ENCODE measurements around the gene CNPY3.
A peak's percentile ranks its signal among the peaks of the same experiment; 100 is the strongest.

The CNPY3 gene

GRCh38 chr6:42981836-42982235 is 52.6 kb downstream of the CNPY3 start:
- DNase-seq (ENCODE audit: low read depth in 2 of 2): no peak

DNA sequence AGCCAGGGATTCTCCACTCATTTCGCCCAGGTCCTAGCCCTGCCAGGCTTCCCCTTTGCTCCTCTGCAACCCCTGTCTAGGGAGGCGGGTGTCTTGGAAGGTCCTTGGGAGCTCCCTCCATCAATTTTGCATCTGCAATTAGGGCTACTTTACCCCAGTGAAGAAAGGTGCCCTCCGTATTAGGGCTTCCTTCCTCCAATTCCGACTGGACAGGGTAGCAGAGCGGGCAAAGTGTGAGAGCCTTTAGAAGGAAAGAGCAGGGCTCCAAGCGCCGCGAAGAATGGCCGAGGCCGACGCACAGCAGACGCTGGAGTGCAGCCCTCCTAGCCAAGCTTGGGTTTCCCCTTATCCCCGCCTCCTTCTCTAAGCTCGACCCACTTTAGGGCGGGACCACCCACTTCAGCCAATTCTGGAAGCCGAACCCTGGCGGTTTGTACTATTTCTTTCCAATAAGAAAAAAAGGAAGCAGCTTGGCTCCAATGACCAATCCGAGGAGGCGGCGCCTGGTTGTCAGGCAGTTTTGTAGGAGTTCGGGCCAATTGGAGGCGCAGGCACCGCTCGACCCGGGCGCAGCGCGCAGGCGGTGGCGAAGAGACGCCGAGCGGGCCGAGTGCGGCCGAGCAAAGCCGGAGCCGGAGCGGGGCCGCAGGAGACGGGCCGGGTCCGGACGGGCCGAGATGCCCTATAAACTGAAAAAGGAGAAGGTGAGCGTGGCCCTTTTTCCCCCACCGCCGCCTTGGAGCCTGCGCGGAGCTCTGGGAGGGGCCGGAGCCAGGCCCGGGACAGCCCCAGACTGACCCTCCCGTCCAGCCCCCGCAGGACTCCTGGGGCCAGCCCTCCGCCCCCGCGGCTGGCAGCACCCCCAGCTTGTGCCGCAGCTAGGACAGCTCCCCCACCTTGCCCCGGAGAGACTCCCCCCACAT is 55.0 kb downstream of the CNPY3 start, which contains the start of gene PPP2R5D:
Gene PPP2R5D, plus strand, starts transcription at position 570 of the 923 bp plus-strand sequence. Its CDS starts 108 bp downstream, at position 678.
- peak; percentile 89 to 93 for DNase-seq (ENCODE audit: low read depth in 2 of 2)

GRCh38 chr6:42984924-42985475 is 55.7 kb downstream of the CNPY3 start:
- no peak for DNase-seq (ENCODE audit: low read depth in 2 of 2)

DNA sequence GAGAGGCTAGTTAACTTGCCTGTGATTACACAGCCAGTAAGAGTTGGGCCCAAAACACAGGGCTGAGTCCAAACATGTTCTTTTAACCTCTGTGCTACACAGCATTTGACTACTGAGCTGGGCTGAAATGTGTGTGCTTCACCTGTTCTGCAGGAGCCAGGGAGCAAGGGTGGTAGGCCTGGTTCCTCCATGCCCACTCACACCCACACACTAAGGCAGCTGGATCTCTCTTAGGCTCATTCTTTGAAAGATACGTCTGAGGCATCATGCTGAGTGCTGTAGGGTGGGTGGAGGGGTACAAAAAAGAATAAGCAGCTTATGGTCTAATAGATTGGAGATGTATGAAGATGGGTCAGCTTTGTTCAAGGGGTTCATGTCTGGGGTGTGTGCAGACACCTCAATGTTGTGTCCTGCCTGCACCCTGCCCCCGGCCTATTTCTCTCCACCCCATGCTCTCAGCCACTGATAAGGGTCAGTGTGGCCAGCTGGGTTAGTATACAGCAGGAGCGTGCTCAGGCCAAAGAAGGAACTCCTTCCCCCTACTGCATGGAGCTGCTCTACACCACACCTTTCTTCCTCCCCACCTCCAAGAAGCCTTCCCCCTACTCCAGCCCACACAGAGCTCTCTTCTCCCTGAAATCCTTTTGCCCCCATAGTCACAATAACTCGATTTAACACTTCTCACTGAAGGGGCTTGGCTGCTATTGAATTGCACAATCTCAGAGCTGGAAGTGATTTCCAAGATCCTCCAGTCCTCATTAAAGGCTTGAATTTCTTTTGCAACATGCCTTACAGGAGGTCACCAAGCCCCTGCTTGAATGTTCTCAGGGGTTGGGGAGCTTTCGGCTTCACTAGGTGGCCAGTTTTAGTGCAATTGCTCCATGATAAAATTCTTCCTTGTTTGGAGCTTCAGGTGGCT is 58.5 kb downstream of the CNPY3 start:
- DNase-seq (ENCODE audit: low read depth in 2 of 2): no peak

GRCh38 chr6:42988486-42989020 is 59.3 kb downstream of the CNPY3 start:
- no peak for DNase-seq (ENCODE audit: low read depth in 2 of 2)
